ENCODE measurements around the gene PIK3CD. TPM values are rescaled to one million over a fixed set of nuclear protein-coding genes. Genes with fewer than 3 reads are reported as not detected.
"Not testable (repeated sequence)": the region's sequence is repeated elsewhere in the genome, so short reads cannot be mapped to it uniquely, and the experiment has no call there.

The PIK3CD gene
- polyA plus RNA-seq, 1 donor from 2014 or later = 4.2 TPM

DNA sequence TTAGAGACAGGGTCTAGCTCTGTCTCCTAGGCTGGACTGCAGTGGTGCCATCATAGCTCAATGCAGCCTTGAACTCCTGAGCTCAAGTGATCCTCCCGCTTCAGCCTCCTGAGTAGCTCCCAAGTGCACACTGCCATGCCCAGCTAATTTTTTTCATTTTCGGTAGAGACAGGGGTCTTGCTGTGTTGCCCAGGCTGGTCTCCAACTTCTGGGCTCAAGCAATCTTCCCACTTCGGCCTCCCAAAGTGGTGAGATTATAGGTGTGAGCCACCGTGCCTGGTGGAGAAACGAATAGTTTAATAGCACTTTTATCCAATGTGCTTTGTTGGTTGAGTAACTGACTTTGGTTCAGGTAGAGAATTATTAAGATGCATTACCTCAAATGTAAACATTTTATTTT, 20.9 kb downstream of the PIK3CD start:
- Histone ChIP-seq H3K4me2 (ENCODE audit: low read length) (no peak overlapping the region), H2AFZ (ENCODE audit: low read depth, low read length) (no peak overlapping the region), H3K27ac (ENCODE audit: low read length) (no peak overlapping the region), H3F3A (ENCODE audit: insufficient read depth, low read length, poor library complexity, severe bottlenecking) (no peaks in the 10 kb centered on the region), H3K9me2 (ENCODE audit: insufficient read depth, low read length) (no peaks in the 10 kb centered on the region), H4K20me1 (ENCODE audit: insufficient read depth) (no peaks in the 10 kb centered on the region), H3K9me3 (ENCODE audit: low read length) (no peaks in the 10 kb centered on the region), H3K79me2 (replicated peaks; ENCODE audit: insufficient read depth, low read length) (no peaks in the 10 kb centered on the region), H3K9ac (ENCODE audit: low read length) (no peak overlapping the region), H3K36me3 (ENCODE audit: insufficient read depth, low read length) (no peaks in the 10 kb centered on the region), H3K27me3 (ENCODE audit: insufficient read depth, low read depth, low read length) (no peaks in the 10 kb centered on the region), H3K4me3 (ENCODE audit: low read length) (no peak overlapping the region)
- no peak for TF ChIP-seq TAF1 (IDR thresholded peaks at IDR 0.05; ENCODE audit: low read depth)
- TF ChIP-seq SMC3 (conservative IDR thresholded peaks at IDR 0.05; ENCODE audit: poor library complexity) = no peak
- no peak for TF ChIP-seq EZH2 (IDR thresholded peaks at IDR 0.05; ENCODE audit: borderline replicate concordance, insufficient read depth, low read length, poor library complexity, severe bottlenecking)
- no peak for TF ChIP-seq EP300 (conservative IDR thresholded peaks at IDR 0.05; ENCODE audit: poor library complexity, severe bottlenecking)
- TF ChIP-seq, protein P1, sequence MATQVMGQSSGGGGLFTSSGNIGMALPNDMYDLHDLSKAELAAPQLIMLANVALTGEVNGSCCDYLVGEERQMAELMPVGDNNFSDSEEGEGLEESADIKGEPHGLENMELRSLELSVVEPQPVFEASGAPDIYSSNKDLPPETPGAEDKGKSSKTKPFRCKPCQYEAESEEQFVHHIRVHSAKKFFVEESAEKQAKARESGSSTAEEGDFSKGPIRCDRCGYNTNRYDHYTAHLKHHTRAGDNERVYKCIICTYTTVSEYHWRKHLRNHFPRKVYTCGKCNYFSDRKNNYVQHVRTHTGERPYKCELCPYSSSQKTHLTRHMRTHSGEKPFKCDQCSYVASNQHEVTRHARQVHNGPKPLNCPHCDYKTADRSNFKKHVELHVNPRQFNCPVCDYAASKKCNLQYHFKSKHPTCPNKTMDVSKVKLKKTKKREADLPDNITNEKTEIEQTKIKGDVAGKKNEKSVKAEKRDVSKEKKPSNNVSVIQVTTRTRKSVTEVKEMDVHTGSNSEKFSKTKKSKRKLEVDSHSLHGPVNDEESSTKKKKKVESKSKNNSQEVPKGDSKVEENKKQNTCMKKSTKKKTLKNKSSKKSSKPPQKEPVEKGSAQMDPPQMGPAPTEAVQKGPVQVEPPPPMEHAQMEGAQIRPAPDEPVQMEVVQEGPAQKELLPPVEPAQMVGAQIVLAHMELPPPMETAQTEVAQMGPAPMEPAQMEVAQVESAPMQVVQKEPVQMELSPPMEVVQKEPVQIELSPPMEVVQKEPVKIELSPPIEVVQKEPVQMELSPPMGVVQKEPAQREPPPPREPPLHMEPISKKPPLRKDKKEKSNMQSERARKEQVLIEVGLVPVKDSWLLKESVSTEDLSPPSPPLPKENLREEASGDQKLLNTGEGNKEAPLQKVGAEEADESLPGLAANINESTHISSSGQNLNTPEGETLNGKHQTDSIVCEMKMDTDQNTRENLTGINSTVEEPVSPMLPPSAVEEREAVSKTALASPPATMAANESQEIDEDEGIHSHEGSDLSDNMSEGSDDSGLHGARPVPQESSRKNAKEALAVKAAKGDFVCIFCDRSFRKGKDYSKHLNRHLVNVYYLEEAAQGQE (IDR thresholded peaks at IDR 0.05; ENCODE audit: borderline replicate concordance) = no peak
- TF ChIP-seq MXI1 (conservative IDR thresholded peaks at IDR 0.05; ENCODE audit: poor library complexity, severe bottlenecking) = no peak
- no peak for TF ChIP-seq RAD21 (conservative IDR thresholded peaks at IDR 0.05)
- no peak for TF ChIP-seq POLR2AphosphoS5 (IDR thresholded peaks at IDR 0.05)
- TF ChIP-seq, protein P2, sequence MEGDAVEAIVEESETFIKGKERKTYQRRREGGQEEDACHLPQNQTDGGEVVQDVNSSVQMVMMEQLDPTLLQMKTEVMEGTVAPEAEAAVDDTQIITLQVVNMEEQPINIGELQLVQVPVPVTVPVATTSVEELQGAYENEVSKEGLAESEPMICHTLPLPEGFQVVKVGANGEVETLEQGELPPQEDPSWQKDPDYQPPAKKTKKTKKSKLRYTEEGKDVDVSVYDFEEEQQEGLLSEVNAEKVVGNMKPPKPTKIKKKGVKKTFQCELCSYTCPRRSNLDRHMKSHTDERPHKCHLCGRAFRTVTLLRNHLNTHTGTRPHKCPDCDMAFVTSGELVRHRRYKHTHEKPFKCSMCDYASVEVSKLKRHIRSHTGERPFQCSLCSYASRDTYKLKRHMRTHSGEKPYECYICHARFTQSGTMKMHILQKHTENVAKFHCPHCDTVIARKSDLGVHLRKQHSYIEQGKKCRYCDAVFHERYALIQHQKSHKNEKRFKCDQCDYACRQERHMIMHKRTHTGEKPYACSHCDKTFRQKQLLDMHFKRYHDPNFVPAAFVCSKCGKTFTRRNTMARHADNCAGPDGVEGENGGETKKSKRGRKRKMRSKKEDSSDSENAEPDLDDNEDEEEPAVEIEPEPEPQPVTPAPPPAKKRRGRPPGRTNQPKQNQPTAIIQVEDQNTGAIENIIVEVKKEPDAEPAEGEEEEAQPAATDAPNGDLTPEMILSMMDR (IDR thresholded peaks at IDR 0.05; ENCODE audit: poor library complexity, severe bottlenecking) = no peak

DNA sequence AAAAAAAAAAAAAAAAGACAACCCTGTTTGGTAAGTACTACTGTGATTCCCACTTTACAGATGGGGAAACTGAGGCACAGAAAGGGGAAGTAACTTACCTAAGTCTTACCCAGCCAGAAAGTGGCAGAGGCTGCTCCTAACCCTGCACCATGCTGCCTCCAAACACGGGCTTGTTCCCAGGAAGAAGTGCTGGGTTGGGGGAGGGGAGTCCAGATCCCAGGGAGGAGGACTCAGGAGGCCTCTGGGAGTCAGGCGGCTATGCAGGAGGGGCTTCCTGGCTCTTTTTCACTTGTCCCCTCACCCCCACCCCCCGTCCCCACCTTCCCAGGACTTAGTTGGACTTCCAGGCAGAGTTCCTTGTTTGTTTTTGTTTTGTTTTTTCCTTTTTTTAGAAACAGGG, 23.9 kb downstream of the PIK3CD start:
- H3K27me3 ChIP-seq (ENCODE audit: insufficient read depth, low read depth, low read length) = no peaks in the 10 kb centered on the region
- no peak overlapping the region for H3K27ac ChIP-seq (ENCODE audit: low read length)
- no peaks in the 10 kb centered on the region for H3K9me3 ChIP-seq (ENCODE audit: low read length)
- TF ChIP-seq, protein P2 (IDR thresholded peaks at IDR 0.05; ENCODE audit: poor library complexity, severe bottlenecking) = no peak
- TF ChIP-seq EP300 (conservative IDR thresholded peaks at IDR 0.05; ENCODE audit: poor library complexity, severe bottlenecking) (no peak), EZH2 (IDR thresholded peaks at IDR 0.05; ENCODE audit: borderline replicate concordance, insufficient read depth, low read length, poor library complexity, severe bottlenecking) (no peak), MXI1 (conservative IDR thresholded peaks at IDR 0.05; ENCODE audit: poor library complexity, severe bottlenecking) (no peak), POLR2AphosphoS5 (IDR thresholded peaks at IDR 0.05) (no peak), RAD21 (conservative IDR thresholded peaks at IDR 0.05) (no peak), SMC3 (conservative IDR thresholded peaks at IDR 0.05; ENCODE audit: poor library complexity) (no peak), TAF1 (IDR thresholded peaks at IDR 0.05; ENCODE audit: low read depth) (no peak)
- TF ChIP-seq, protein P1 (IDR thresholded peaks at IDR 0.05; ENCODE audit: borderline replicate concordance) = no peak
- H3K79me2 ChIP-seq (replicated peaks; ENCODE audit: insufficient read depth, low read length) = no peaks in the 10 kb centered on the region
- no peaks in the 10 kb centered on the region for H3F3A ChIP-seq (ENCODE audit: insufficient read depth, low read length, poor library complexity, severe bottlenecking)
- H3K36me3 ChIP-seq (ENCODE audit: insufficient read depth, low read length) = no peaks in the 10 kb centered on the region
- H3K4me3 ChIP-seq (ENCODE audit: low read length) = no peak overlapping the region
- no peaks in the 10 kb centered on the region for H4K20me1 ChIP-seq (ENCODE audit: insufficient read depth)
- H3K4me2 ChIP-seq (ENCODE audit: low read length) = no peak overlapping the region
- no peaks in the 10 kb centered on the region for H3K9me2 ChIP-seq (ENCODE audit: insufficient read depth, low read length)
- H2AFZ ChIP-seq (ENCODE audit: low read depth, low read length) = no peak overlapping the region
- H3K9ac ChIP-seq (ENCODE audit: low read length) = no peak overlapping the region

DNA sequence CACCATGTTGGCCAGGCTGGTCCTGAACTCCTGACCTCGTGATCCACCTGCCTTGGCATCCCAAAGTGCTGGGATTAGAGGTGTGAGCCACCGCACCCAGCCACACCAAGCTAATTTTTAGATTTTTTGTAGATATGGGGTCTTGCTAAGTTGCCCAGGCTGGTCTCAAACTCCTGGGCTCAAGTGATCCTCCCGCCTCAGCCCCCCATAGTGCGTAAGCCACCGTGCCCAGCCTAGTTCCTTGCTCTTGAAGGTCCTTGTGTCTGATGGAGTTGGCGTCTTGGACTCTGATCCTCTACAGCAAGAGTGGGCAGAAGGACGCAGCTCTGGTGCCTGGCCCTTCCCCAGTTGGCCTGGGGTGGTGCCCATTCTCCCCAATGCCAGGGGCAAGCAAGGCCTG, 24.6 kb downstream of the PIK3CD start:
- H3K9me3 ChIP-seq (ENCODE audit: low read length); H3K36me3 ChIP-seq (ENCODE audit: insufficient read depth, low read length); H3K9me2 ChIP-seq (ENCODE audit: insufficient read depth, low read length); H3K79me2 ChIP-seq (replicated peaks; ENCODE audit: insufficient read depth, low read length); H3K27me3 ChIP-seq (ENCODE audit: insufficient read depth, low read depth, low read length); H3K9ac ChIP-seq (ENCODE audit: low read length); H3F3A ChIP-seq (ENCODE audit: insufficient read depth, low read length, poor library complexity, severe bottlenecking); H3K4me3 ChIP-seq (ENCODE audit: low read length); H3K4me2 ChIP-seq (ENCODE audit: low read length); H3K27ac ChIP-seq (ENCODE audit: low read length); H2AFZ ChIP-seq (ENCODE audit: low read depth, low read length); H4K20me1 ChIP-seq (ENCODE audit: insufficient read depth): not testable (repeated sequence)
